AG08395 (cell line): ENCODE measurements around the gene TRNT1.
A peak's percentile ranks its signal among the peaks of the same experiment; 100 is the strongest.

Experiments
- DNase-seq: peaks from one replicate; pipeline ENCODE4 v3.0.0; 2012; ENCODE audit warnings: mixed read lengths, low spot score

TRNT1 gene

GRCh38 chr3:3126477-3127431 is at the start of gene TRNT1:
TRNT1 (plus strand) TSS chr3:3126940; CDS start chr3:3129041, 2,101 bp downstream.
- DNase-seq, result peak; percentile 97

DNA sequence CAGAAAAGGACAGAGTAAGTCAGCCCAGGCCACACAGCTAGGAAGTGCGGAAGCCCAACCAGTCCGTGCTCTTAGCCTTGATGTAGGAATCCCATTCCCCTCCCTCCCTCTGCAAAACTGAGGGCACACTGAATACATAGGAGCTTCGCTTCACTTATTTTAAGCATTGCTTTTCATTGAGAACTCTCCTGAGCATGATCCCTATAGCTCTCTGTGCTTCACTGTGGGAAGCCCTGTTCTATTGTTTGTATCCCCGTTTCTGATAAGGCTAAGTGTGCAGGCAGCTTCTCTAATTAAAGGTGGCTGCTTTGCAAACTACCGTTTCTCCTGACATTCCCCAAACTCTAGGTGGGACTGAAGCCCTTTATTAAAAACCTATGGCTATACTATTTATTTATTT is 46.4 kb upstream of the TRNT1 start:
- no peak for DNase-seq

- no peak for DNase-seq
Observed at GRCh38 chr3:3081381-3082233, 45.1 kb upstream of the TRNT1 start.

DNA sequence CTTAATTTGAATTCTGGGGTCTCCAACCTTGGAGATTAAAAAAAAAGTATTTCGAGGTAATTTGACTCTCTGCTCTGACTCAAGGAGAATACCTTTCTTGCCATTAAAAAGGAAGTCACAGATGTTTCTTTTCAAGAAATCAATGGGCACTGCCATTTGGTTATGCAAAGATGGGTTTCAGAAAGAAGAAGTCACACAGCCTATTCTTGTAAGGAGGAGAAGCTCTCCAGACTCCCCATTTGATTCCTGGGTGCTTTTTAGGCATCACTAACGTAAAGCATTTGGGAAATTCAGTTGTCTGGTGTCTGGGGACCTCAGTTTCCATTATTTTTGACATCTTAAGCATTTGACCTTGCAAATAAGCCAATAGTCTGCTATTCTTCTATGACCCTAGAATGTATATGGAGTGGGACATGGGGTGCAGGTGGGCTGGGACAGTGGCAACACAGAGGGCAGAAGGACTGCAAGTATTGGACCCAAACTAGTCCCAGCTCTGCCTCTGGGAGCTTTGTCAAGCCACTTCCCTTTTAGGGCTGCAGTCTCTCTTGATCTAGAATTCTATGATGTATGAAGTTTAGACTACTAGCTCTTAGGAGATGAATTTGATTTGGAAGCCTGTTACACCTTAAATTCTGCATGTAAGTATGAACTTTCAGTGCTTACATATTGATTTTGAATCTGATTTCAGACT is 44.4 kb upstream of the TRNT1 start:
- no peak for DNase-seq

GRCh38 chr3:3084890-3085289 is 41.9 kb upstream of the TRNT1 start:
- no peak for DNase-seq

DNA sequence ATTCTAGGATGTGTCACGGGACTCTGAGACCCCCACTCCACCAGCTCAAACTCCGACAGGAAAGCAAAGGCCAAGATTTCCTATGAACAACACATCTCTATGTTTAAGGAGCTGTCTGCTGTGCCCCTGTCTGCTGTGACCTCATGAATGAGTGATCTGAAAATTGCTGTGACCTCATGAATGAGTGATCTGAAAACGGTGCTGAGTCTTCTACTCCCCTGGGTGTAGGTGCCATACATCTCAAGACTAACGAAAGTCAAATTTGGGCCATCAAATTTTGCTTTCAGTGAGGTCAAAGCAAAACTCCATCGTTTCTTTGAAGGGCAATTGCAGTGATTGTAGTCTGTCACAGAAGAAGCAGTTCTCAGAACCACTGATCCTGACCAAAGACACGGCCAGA is 41.0 kb upstream of the TRNT1 start:
- no peak for DNase-seq

- DNase-seq, result no peak
Observed at GRCh38 chr3:3086239-3086638, 40.5 kb upstream of the TRNT1 start.

GRCh38 chr3:3087279-3087678 is 39.5 kb upstream of the TRNT1 start:
- DNase-seq, result no peak

- no peak for DNase-seq
Observed at GRCh38 chr3:3087716-3088465, 38.8 kb upstream of the TRNT1 start.

GRCh38 chr3:3089017-3089416 is 37.7 kb upstream of the TRNT1 start:
- no peak for DNase-seq

DNA sequence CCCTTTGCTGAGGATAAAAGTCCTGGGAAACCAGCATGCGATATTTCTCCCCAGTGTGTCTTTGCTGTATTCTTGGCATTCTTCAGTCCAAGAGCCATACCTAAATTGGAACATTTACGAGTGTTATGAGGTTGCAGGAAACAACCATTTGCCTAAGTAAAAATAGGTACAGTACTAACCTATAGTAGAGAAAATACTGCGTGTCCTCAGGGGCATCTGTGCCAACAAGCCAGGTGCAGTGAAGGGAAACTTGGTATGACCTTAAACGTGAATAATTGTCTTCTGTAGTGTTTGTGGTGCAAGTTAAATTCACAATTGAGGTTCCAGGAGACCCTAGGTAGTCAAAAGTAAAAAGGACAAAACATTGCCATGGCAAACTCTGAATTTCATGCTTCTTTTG is 28.8 kb upstream of the TRNT1 start:
- DNase-seq, result no peak

GRCh38 chr3:3101660-3102458 is 24.9 kb upstream of the TRNT1 start:
- DNase-seq, result no peak

- DNase-seq, result no peak
Observed at GRCh38 chr3:3102751-3103150, 24.0 kb upstream of the TRNT1 start.

DNA sequence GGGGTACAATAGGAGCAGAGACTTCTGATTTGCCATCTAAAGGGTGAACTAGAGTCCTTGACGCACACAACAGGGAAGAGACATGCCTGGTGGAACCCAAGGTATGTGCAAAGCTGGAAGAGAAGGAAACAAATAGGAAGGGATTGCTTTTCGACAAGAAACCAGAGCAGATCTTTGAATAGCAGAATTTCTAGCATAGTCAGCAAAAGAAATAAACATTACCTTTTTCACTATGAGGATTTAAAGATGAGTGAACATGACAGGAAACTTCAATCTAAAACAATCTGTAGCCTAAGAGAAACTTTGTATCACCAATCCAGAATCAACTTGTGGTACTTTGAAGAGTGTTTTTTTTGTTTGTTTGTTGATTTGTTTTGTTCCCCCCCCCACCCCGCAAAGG is 21.5 kb upstream of the TRNT1 start:
- no peak for DNase-seq

- DNase-seq, result no peak
Observed at GRCh38 chr3:3105815-3106214, 20.9 kb upstream of the TRNT1 start.

- no peak for DNase-seq
Observed at GRCh38 chr3:3107181-3107580, 19.6 kb upstream of the TRNT1 start.

DNA sequence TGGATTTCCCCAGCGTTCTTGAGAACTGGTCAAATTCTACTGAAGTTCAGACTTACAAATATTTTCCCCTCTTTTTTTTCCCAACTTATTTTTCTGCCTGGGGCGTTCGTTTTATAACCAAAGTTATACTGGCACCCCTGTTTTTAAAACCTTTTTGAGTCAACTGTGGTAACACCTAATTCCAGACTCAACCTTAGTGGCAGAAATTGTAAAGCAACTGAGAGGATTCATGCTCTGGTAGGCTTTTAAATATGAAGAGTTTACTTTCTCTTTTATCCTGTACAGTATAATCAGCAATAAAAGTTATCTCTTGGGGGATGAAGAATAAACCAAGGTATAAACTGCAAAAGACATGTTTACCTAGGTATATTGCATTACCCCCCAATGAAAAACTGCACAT is 18.9 kb upstream of the TRNT1 start:
- no peak for DNase-seq

GRCh38 chr3:3109407-3110298 is 17.1 kb upstream of the TRNT1 start:
- DNase-seq, result no peak

- no peak for DNase-seq
Observed at GRCh38 chr3:3110299-3110630, 16.5 kb upstream of the TRNT1 start, which contains the start of gene IL5RA. IL5RA (minus strand) TSS chr3:3110374; CDS start chr3:3104984, 5,390 bp downstream.
